Glutamatergic neuron (in vitro differentiated cells): ENCODE data around the gene CADM1. TPM values are rescaled to one million over a fixed set of nuclear protein-coding genes. Genes with fewer than 3 reads are reported as not detected.

Experiments
- DNase-seq: peaks from one replicate; pipeline ENCODE4 v3.0.0; 2022
- H3K27ac Mint-ChIP-seq: one replicate; pipeline ENCODE4 v1.8.0; 2020; ENCODE audit warnings: mild to moderate bottlenecking, mixed read lengths, inconsistent platforms; ENCODE audit not compliant: unreplicated experiment
- H3K27me3 Mint-ChIP-seq: one replicate; pipeline ENCODE4 v1.8.0; 2020; ENCODE audit warnings: mild to moderate bottlenecking, moderate library complexity, mixed read lengths, inconsistent platforms; ENCODE audit not compliant: unreplicated experiment
- H3K36me3 Mint-ChIP-seq: one replicate; pipeline ENCODE4 v1.8.0; 2020; ENCODE audit warnings: mild to moderate bottlenecking, mixed read lengths, inconsistent platforms; ENCODE audit not compliant: unreplicated experiment
- H3K4me1 Mint-ChIP-seq: one replicate; pipeline ENCODE4 v1.8.0; 2020; ENCODE audit warnings: mild to moderate bottlenecking, low read depth, mixed read lengths, inconsistent platforms; ENCODE audit not compliant: unreplicated experiment
- H3K4me3 Mint-ChIP-seq: one replicate; pipeline ENCODE4 v1.8.0; 2020; ENCODE audit warnings: mild to moderate bottlenecking, mixed read lengths, inconsistent platforms; ENCODE audit not compliant: unreplicated experiment
- H3K9me3 Mint-ChIP-seq: one replicate; pipeline ENCODE4 v1.8.0; 2020; ENCODE audit warnings: mild to moderate bottlenecking, moderate library complexity, mixed read lengths, inconsistent platforms; ENCODE audit not compliant: unreplicated experiment
- CTCF ChIP-seq: fragments of 200-600 bp; sonication (generic); IDR thresholded peaks from one replicate; pipeline ENCODE4 v1.5.0; 2021; ENCODE audit not compliant: partially characterized antibody, unreplicated experiment
- total RNA-seq: library from RNA; stranded (reverse); fragmentation: NEBNext Ultra II Directional; extraction: Animal tissue kit (Norgen Biotek cat#: 25700); gene quantifications from one replicate; pipeline ENCODE4 v1.2.1, GENCODE V29; 2021; ENCODE audit not compliant: unreplicated experiment

Gene CADM1
- total RNA-seq, 1 donor from 2014 or later = 1,339 TPM

GRCh38 chr11:115279813-115280761 is 224.1 kb downstream of the CADM1 start:
- Mint-ChIP-seq H3K9me3 (peaks cover 26% of the 10 kb centered on the region), H3K4me1 (peaks cover 77% of the 10 kb centered on the region), H3K36me3 (no peaks in the 10 kb centered on the region), H3K4me3 (peak overlapping the region; percentile 35), H3K27ac (peak overlapping the region; percentile 16), H3K27me3 (peaks cover 16% of the 10 kb centered on the region)
- no peak for DNase-seq
- TF ChIP-seq CTCF = no peak

GRCh38 chr11:115276799-115277198 is 227.4 kb downstream of the CADM1 start:
- Mint-ChIP-seq H3K4me3 (peak overlapping the region; percentile 79), H3K27me3 (peaks cover 13% of the 10 kb centered on the region), H3K4me1 (peaks cover 54% of the 10 kb centered on the region), H3K27ac (peak overlapping the region; percentile 91), H3K9me3 (peaks cover 22% of the 10 kb centered on the region), H3K36me3 (no peaks in the 10 kb centered on the region)
- TF ChIP-seq CTCF = no peak
- no peak for DNase-seq

GRCh38 chr11:115276191-115276590 is 228.0 kb downstream of the CADM1 start:
- Mint-ChIP-seq H3K27ac (peak overlapping the region; percentile 91), H3K27me3 (peaks cover 16% of the 10 kb centered on the region), H3K4me1 (peaks cover 57% of the 10 kb centered on the region), H3K9me3 (peaks cover 22% of the 10 kb centered on the region), H3K36me3 (no peaks in the 10 kb centered on the region), H3K4me3 (peak overlapping the region; percentile 79)
- DNase-seq = no peak
- TF ChIP-seq CTCF = no peak

GRCh38 chr11:115275045-115275444 is 229.2 kb downstream of the CADM1 start:
- Mint-ChIP-seq H3K36me3 (no peaks in the 10 kb centered on the region), H3K9me3 (peaks cover 20% of the 10 kb centered on the region), H3K4me1 (peaks cover 54% of the 10 kb centered on the region), H3K27ac (peak overlapping the region; percentile 62), H3K4me3 (peak overlapping the region; percentile 5), H3K27me3 (peaks cover 16% of the 10 kb centered on the region)
- no peak for TF ChIP-seq CTCF
- DNase-seq = no peak

GRCh38 chr11:115272925-115273324 is 231.3 kb downstream of the CADM1 start:
- Mint-ChIP-seq H3K27ac (no peak overlapping the region), H3K36me3 (peaks cover 5% of the 10 kb centered on the region), H3K9me3 (peaks cover 30% of the 10 kb centered on the region), H3K4me3 (no peak overlapping the region), H3K4me1 (peaks cover 61% of the 10 kb centered on the region), H3K27me3 (peaks cover 20% of the 10 kb centered on the region)
- DNase-seq = no peak
- TF ChIP-seq CTCF = no peak
